Lower lobe of right lung (tissue), 2 donors: Measurements from ENCODE around the gene CTRB2. TPM values are rescaled to one million over a fixed set of nuclear protein-coding genes. Genes with fewer than 3 reads are reported as not detected.
"Not testable (repeated sequence)": the region's sequence is repeated elsewhere in the genome, so short reads cannot be mapped to it uniquely, and the experiment has no call there.

ENCODE experiments used
- ATAC-seq, 2 donors: fragments of 200-7000 bp; cut with Tn5 transposase; one replicate each; pipeline ENCODE4 v1.9.1; 2020 to 2022; ENCODE audit warnings: mild to moderate bottlenecking in 2 of 2, moderate library complexity in 2 of 2
- DNase-seq: peaks from one replicate; pipeline ENCODE4 v3.0.0-alpha.2; 2020
- H3K27ac ChIP-seq: fragments of 200-600 bp; one replicate; pipeline ENCODE4 v1.8.0; 2022
- H3K27me3 ChIP-seq: fragments of 200-600 bp; one replicate; pipeline ENCODE4 v1.8.0; 2022; ENCODE audit warnings: low read depth
- H3K36me3 ChIP-seq: fragments of 200-600 bp; one replicate; pipeline ENCODE4 v1.8.0; 2022; ENCODE audit warnings: mild to moderate bottlenecking
- H3K4me1 ChIP-seq: fragments of 200-600 bp; one replicate; pipeline ENCODE4 v1.8.0; 2022
- H3K4me3 ChIP-seq: fragments of 200-600 bp; one replicate; pipeline ENCODE4 v1.8.0; 2022; ENCODE audit warnings: mild to moderate bottlenecking
- H3K9me3 ChIP-seq: fragments of 200-600 bp; one replicate; pipeline ENCODE4 v1.8.0; 2022
- intact Hi-C: fragments of 100-400 bp; cut with DNase I; formaldehyde crosslinking; loops from one replicate; pipeline ENCODE4 v1.11.0; 2022
- total RNA-seq: library from RNA; stranded (reverse); fragmentation: NEBNext Ultra II Directional; extraction: Animal tissue kit (Norgen Biotek cat#: 25700); gene quantifications from one replicate; pipeline ENCODE4 v1.2.1, GENCODE V29; 2021
- TF ChIP-seq, protein P1 (sequence below): fragments of 200-600 bp; IDR thresholded peaks from one replicate; pipeline ENCODE4 v1.8.0; 2022; ENCODE audit warnings: antibody characterized with exemption, mild to moderate bottlenecking
- donor health status: DM: no; HTN: yes; CAD: no; lungs with severe emphysema.

The CTRB2 gene
- total RNA-seq, 1 donor from 2014 or later, result 0.44 TPM

DNA sequence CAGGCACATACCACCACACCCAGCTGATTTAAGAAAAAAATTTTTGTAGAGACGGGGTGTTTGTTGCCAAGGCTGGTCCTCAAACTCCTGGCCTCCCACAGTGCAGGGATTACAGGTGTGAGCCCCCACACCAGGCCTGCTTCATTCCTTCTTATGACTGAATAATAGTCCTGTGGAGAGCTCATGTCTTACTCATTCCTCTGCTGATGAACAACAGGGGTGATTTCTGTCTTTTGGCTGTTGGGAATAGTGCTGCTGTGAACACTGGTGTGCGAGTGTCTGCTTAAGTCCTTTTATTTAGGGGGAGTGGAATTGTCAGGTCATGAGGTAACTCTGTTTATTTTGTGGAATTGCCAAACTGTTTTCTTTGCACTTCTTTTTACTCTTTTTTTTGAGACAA is 9.2 kb upstream of the CTRB2 start:
- H3K36me3 ChIP-seq, result no peaks in the 10 kb centered on the region
- H3K27ac ChIP-seq, result no peak overlapping the region
- intact Hi-C loops, result no loop called here
- H3K27me3 ChIP-seq, result no peaks in the 10 kb centered on the region
- no peak for DNase-seq
- TF ChIP-seq, protein P1, sequence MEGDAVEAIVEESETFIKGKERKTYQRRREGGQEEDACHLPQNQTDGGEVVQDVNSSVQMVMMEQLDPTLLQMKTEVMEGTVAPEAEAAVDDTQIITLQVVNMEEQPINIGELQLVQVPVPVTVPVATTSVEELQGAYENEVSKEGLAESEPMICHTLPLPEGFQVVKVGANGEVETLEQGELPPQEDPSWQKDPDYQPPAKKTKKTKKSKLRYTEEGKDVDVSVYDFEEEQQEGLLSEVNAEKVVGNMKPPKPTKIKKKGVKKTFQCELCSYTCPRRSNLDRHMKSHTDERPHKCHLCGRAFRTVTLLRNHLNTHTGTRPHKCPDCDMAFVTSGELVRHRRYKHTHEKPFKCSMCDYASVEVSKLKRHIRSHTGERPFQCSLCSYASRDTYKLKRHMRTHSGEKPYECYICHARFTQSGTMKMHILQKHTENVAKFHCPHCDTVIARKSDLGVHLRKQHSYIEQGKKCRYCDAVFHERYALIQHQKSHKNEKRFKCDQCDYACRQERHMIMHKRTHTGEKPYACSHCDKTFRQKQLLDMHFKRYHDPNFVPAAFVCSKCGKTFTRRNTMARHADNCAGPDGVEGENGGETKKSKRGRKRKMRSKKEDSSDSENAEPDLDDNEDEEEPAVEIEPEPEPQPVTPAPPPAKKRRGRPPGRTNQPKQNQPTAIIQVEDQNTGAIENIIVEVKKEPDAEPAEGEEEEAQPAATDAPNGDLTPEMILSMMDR, result no peak
- no peak for ATAC-seq
- peaks cover 7% of the 10 kb centered on the region for H3K4me1 ChIP-seq
- no peaks in the 10 kb centered on the region for H3K9me3 ChIP-seq
- no peak overlapping the region for H3K4me3 ChIP-seq

DNA sequence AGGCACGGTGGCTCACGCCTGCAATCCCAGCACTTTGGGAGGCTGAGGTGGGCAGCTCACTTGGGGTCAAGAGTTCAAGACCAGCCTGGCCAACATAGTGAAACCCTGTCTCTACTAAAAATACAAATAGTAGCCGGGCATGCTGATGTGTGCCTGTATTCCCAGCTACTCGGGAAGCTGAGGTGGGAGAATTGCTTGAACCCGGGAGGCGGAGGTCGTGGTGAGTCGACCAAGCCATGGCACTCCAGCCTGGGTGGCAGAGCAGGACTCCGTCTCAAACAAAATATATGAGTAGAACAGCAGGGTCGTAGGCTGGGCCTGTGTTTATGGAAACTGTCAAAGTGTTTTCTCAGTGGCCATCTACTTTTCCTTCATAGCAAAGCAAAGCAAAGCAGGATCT is 4.3 kb upstream of the CTRB2 start:
- H3K9me3 ChIP-seq, H3K4me1 ChIP-seq, H3K27me3 ChIP-seq, H3K27ac ChIP-seq, H3K36me3 ChIP-seq, DNase-seq, ATAC-seq, intact Hi-C loops, H3K4me3 ChIP-seq: not testable (repeated sequence)

DNA sequence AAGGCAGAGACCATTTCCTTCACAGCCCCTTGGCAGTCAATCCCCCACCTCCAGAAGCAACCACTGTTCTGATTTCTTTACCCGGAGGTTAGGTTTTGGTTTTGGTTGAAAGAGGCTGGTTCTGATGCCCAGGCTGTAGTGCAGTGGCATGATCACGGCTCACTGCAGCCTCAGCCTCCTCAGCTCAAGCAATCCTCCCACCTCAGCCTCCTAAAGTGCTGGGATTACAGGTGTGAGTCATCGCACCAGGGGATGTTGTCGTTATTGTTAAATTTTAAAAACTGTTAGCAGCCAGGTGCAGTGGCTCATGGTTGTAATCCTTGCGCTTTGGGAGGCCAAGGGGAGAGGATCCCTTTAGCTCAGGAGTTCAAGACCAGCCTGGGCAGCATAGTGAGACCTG is 3.0 kb upstream of the CTRB2 start:
- no peaks in the 10 kb centered on the region for H3K4me1 ChIP-seq
- H3K27me3 ChIP-seq, result no peaks in the 10 kb centered on the region
- no peak overlapping the region for H3K27ac ChIP-seq
- no peaks in the 10 kb centered on the region for H3K9me3 ChIP-seq
- no peak for DNase-seq
- no peaks in the 10 kb centered on the region for H3K36me3 ChIP-seq
- TF ChIP-seq, protein P1, result no peak
- H3K4me3 ChIP-seq, result no peak overlapping the region
- no peak for ATAC-seq
- intact Hi-C loops, result no loop called here

DNA sequence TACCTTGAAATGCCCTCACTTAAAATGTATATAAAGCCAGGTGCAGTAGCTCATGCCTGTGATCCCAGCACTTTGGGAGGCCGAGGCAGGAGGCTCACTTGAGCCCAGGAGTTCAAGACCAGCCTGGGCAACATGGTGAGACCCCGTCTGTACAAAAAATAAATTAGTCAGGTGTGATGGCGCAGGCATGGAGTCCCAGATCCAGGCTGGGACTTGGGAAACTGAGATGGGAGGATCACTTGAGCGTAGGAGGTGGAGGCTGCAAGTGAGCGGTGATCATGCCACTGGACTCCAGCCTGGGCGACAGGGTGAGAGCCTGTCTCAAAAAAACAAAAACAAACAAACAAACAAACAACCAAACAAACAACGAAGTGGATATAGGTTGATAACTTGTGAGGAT is 2.6 kb upstream of the CTRB2 start:
- H3K27ac ChIP-seq, H3K36me3 ChIP-seq, H3K9me3 ChIP-seq, ATAC-seq, H3K27me3 ChIP-seq, H3K4me3 ChIP-seq, DNase-seq, H3K4me1 ChIP-seq, intact Hi-C loops: not testable (repeated sequence)

DNA sequence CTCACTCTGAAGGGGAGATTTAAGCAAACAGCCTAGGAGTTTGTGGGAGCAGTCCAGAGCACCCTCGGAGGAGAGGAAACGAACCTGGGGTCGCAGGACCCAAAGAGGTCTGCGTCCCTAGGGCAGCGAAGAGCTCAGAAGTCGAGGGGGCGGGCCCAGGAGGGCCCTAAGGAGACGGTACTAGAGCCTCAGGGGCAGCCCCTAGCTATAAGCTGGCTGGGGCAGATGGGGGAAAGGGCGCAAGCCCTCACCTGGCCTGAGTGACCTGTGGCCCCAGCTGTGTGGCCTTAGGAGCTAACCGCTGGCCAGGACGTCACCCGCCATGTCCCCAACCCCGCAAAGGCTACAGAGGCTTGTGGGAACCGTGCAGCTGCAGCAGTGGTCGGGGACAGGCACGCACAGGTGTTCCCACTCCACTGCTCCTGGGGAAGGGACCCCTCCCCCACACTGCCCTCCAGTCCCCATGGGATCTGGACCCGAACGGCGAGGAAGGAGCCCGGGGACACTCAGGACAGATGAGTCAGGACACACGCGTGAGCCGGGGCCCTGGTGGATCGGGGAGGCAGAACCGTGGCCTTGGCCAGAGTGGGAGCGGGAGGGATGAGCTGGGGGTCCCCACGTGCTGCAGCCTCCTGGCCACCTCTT is 2.0 kb upstream of the CTRB2 start:
- no peaks in the 10 kb centered on the region for H3K4me1 ChIP-seq
- H3K27ac ChIP-seq, result no peak overlapping the region
- ATAC-seq (no peak), DNase-seq (no peak)
- H3K27me3 ChIP-seq, result no peaks in the 10 kb centered on the region
- H3K4me3 ChIP-seq, result no peak overlapping the region
- no peaks in the 10 kb centered on the region for H3K9me3 ChIP-seq
- H3K36me3 ChIP-seq, result no peaks in the 10 kb centered on the region
- intact Hi-C loops, result no loop called here
- TF ChIP-seq, protein P1, result no peak

DNA sequence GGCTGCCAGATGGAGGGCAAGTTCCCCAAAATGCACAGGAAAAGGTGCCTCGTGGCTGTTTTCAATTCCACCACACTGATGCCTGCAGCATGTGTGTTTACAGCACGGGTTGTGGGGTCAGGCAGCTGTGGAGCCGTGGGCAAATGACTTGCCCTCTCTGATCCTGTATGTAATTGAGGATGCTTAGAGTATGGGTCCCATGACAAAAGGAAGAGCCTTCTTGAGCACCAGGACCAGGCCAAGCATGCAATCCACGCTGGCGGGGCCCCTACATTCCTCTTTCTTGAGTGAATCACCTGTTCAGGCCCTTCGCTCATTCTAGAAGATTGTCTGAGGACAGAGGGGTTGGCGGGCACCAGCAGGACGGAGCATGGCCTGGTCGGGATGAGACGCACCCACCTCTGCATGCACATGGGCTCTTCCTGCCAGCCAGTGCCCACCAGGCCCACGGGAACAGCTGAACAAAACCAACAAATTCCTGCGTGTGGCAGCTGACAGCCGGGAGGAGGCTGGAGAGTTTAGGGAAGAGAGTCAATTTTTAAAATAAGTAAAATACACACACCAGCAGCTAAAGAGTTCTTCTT is 1.4 kb upstream of the CTRB2 start:
- Histone ChIP-seq H3K27ac (no peak overlapping the region), H3K27me3 (no peaks in the 10 kb centered on the region), H3K36me3 (no peaks in the 10 kb centered on the region), H3K4me1 (no peaks in the 10 kb centered on the region), H3K4me3 (no peak overlapping the region), H3K9me3 (no peaks in the 10 kb centered on the region)
- TF ChIP-seq, protein P1, result no peak
- intact Hi-C loops, result no loop called here
- DNase-seq (no peak), ATAC-seq (no peak)
